Adipose tissue (tissue), 3 donors: Measurements from ENCODE around the gene ITIH5. TPM values are rescaled to one million over a fixed set of nuclear protein-coding genes. Genes with fewer than 3 reads are reported as not detected.

Source experiments
- H3K27ac ChIP-seq: one replicate; pipeline ENCODE4 v1.5.1; 2013; ENCODE audit warnings: low read depth, low read length
- WGBS, 3 donors: extraction: QIAGEN DNeasy Blood & Tissue Kit; methylation state at CpG; one replicate each; pipeline ENCODE4 v1.1.7; 2013; 5-methylcytosine and 5-hydroxymethylcytosine counted together
- polyA plus RNA-seq, 3 donors: library from polyadenylated mRNA; stranded (reverse); fragments of 200-250 nt; gene quantifications; one replicate each; pipeline ENCODE4 v1.2.3, GENCODE V29; 2013
- donor health status: healthy with polysubstance abuse.
- donor health status: Bipolar disorder and iron deficiency.
- donor health status: healthy.

Gene ITIH5
- polyA plus RNA-seq, 3 donors: 7.9 to 82.5 (median 15.9) TPM

DNA sequence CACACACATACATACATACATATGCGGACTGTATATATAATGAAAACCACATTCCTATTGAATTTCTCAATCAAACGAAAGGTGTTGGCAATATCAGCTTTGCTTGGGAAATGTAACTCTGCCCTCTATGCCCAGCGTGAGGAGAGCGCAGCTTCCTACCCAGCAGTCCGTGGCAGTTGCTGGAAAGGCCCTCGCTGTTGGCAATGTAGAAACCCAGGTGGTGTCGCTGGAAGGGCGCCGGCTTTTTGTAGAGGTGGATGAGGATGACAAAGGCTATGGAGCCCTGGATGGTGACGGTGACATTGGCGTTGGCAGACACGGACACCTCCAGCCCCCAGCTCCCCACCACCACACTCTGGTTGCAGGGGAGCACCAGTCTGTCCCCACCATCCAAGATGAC is 100.9 kb downstream of the ITIH5 start:
- no peak overlapping the region for H3K27ac ChIP-seq
- WGBS, 3 donors: 93 to 95% (median 94%) methylated on average over 12 of the region's 12 CpGs

DNA sequence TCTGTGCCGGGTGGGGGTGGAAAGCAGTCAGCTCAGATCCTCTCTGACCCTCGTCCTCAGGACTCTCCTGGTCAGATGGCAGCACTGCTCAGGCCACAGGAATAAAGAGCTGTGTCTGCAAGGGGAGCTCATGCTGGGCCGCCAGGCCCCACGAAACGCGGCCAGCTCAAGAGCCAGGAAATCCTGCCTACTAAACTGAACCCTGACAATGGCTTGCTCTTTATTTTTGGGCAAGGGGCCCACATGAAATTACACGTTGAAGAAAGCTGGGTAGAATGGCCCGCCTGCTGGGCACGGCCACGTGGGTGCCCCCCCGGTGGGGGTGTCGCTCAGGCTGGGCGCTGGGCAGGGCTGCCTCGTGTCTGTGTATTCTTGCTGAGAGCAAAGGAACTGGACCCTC is 103.0 kb downstream of the ITIH5 start:
- 47 to 64% (median 54%) methylated on average over 14 of the region's 14 CpGs for WGBS, 3 donors
- no peak overlapping the region for H3K27ac ChIP-seq

DNA sequence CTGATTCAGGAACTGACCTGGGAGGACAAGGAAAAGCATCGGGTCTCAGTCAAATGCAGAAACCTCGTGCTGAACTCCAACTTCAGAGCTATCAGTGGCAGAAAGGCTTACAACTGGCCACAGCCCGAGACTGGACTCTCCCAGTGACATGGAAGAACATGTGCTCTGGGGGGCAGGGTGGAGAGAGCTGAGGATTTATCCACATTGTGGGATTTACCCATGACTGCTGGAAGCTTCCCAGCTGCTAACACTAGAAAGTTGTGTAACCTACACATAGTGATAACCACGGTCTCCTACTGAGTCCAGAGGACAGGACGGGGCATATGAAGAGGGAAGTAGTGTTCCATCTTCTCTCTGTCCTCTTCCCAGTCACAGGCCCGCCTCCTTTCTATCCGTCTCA is 103.4 kb downstream of the ITIH5 start:
- H3K27ac ChIP-seq: no peak overlapping the region
- 24 to 43% (median 28%) methylated on average over 7 of the region's 7 CpGs for WGBS, 3 donors

DNA sequence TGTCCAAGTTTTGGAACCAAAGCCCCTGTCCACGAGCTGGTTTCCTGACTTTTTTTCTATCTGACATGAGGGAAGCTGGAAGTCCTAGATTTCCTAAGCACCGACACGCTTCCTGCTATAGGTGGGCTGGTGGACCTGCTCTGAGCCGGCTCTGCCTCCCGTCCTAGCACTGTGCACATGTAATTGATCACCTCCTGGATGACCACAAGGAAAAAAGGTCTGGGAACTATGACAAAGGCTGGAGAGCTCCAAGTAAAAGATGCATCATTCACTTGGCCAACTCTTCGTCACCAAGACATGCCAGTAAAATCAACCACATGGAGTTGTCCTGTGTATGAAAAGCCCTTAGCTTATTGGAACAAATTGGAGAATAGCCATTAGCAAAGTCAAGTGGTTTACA is 104.8 kb downstream of the ITIH5 start:
- H3K27ac ChIP-seq: no peak overlapping the region
- 54 to 63% (median 58%) methylated on average over 6 of the region's 6 CpGs for WGBS, 3 donors

DNA sequence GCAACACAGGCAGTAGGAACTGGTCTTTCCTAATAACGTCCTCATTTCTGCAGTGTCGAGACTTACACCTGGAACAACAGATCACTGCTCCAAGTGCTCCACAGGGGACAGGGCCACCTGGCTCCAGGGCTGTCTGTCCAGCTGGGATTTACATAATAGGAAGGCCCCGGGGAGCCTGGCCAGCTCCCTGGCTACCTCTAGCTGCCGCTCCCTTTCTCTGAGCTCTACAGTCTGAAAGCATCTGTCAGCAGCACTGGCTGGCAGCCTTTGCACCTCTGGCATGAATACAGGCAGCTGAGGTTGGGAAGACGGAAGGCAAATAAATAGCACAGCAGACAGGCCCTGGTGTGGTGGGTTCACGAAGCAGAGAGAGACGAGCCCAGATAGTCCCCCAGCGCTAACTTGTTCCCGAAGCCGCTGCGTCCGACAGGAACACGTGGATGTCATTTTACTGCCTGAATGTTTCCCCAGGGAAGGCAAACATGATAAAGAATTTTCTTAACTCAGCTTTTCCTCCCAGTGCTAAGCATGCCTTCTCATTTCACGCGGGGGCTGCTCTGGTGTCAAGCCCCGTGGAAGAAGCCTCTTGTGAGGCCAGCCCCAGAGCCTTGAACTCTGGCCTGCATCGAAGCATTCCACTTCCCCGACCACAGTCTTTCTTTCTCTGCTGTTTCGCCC is 105.4 kb downstream of the ITIH5 start:
- 12 to 36% (median 30%) methylated on average over 19 of the region's 19 CpGs for WGBS, 3 donors
- H3K27ac ChIP-seq: no peak overlapping the region

- no peak overlapping the region for H3K27ac ChIP-seq
- 37 to 51% (median 50%) methylated on average over 4 of the region's 4 CpGs for WGBS, 3 donors
These were observed 106.2 kb downstream of the ITIH5 start for GRCh38 chr10:7560519-7560918.

DNA sequence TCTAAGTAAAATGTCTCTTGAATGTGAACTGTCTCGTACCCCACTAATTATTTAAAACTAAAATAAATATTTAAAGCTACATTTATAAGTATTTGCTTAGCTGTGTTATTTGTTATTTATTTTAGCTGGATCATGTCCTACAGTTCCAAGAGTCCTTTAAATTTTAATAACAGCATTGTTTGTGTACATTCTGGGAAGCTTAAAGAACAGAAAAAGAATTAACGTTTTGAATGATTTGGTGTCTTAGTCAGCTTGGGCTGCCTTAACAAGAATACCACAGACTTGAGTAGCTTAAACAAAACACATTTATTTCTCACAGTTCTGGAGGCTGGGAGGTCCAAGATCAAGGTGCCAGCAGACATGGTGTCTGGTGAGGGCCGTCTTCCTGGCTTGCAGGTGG is 107.4 kb downstream of the ITIH5 start:
- H3K27ac ChIP-seq: no peak overlapping the region
- WGBS, 3 donors: 58 to 88% (median 86%) methylated on average over 3 of the region's 3 CpGs

GRCh38 chr10:7558036-7558435 is 108.7 kb downstream of the ITIH5 start:
- WGBS, 3 donors: 76 to 96% (median 84%) methylated on average over 3 of the region's 3 CpGs
- no peak overlapping the region for H3K27ac ChIP-seq

GRCh38 chr10:7553531-7553930 is 113.2 kb downstream of the ITIH5 start:
- 66 to 86% (median 84%) methylated on average over 10 of the region's 10 CpGs for WGBS, 3 donors
- H3K27ac ChIP-seq: no peak overlapping the region

DNA sequence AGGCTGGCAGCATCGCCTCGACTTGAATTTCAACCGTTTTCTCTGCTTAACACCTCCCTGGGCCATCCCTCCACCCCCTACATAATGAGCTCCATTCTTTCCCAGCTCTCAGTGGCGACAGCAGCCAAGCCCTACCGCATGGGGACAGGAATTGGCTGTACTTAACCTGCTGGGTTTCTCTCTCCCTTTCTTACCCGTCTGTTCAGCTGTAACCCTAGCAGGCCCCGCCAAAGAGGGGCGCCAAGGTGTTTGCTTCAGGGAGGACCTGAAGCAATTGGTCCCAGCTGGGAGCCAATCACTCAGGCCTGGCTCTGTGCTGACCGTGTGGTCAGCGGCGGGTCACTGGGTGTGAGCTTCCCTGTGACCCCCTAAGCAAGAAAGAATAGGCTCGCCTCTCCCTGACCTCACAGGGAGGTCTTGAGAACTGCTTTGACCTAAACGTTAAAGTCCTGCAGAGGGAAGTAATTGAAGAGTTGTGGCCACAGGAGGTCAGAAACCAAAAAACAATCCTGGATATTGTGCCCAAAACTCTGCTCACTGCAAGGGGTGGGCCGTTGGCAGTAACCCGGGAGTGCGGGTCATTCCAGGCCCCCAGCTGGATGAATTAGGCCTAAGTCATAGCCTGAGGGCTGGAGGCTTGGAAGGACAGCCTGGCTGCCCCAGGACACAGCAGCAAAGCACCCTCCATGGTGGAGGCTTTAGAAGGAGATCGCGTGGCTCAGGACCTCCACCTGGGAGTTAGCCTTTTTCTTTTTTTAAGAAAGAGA is 114.6 kb downstream of the ITIH5 start:
- no peak overlapping the region for H3K27ac ChIP-seq

DNA sequence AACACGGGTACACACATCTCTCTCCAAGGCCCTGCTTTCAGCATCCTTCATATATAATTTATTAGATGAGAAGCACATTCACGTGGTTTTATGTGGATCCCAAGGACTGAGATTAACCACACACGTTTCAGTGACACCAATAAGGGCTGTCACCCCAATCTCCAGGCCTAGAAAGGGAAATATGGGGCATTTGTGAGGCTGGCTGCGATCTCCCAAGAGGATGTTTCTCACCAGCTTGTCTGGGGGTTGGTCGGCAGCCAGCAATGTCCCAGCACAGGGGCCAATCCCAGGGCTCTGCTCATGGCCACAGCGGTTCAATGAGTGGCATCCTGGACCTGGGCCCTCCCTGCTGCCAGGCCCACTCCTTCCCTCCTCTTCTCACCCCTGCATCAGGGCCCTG is 115.5 kb downstream of the ITIH5 start:
- 79 to 91% (median 81%) methylated on average over 6 of the region's 6 CpGs for WGBS, 3 donors
- H3K27ac ChIP-seq: no peak overlapping the region

More for the DNA sequence above, 114.6 kb downstream of the ITIH5 start:
- WGBS, 3 donors: 65 to 78% (median 66%) methylated on average over 18 of the region's 18 CpGs

DNA sequence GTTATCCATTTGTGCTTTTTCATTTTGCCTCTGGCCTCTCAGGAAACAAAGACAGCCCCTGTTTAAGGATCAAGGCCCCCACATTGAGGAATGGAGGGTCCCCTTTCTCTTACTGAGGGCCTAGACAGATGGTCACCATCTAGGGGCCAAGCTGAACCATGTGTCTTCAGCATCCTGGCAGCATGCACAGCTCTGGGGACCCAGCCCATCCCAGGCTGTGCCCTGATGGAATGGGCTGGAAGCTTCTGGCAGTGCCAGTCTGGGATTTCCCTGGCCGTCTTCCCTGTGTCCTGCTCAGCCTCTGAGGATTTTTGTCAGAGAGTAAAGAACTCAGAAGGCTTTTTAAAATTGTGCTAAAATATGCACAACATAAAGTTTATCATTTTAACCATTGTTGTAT is 116.8 kb downstream of the ITIH5 start:
- WGBS, 3 donors: 70 to 74% (median 73%) methylated on average over 1 of the region's 1 CpG
- H3K27ac ChIP-seq: no peak overlapping the region

DNA sequence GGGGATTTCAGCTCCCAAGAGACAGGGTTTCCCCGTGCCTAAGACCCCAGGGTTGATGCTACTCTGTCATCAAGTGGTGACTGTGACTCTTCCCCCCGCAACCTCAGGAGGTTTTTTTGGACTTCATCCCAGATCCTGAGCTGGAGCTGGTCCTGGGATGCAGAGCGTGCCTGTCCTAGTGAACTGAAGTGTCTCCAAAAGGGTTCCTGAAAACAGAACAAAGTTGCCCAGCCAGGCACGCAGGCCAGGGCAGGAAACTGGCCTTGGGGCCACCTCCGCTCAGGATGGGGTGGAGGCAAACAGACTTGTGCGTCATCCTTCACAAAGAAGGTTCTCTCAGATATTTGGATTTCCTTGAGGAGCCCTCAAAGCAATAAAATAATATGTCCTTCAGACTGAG is 118.9 kb downstream of the ITIH5 start:
- 41 to 77% (median 56%) methylated on average over 6 of the region's 6 CpGs for WGBS, 3 donors
- H3K27ac ChIP-seq: no peak overlapping the region

DNA sequence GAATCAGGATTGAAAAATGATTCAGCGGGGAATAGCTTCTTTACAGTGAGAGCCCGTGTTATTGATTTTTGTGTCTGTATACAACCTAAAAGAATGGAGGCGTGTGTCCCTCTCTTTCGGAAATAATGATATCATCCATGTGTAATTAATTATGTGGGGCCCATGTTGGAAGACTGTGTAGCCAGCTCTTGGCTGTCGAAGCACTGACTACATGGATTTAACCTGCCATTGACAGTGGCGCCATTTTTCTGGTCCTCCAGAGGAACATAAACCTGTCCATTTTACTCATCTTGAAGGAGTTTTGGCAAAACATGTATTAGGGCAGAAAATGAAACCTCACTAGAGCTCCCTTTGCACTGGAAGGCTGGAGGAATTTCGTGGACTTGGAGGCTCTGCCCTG is 119.6 kb downstream of the ITIH5 start:
- 55 to 73% (median 66%) methylated on average over 7 of the region's 7 CpGs for WGBS, 3 donors

GRCh38 chr10:7546385-7546967 is 120.3 kb downstream of the ITIH5 start:
- 80 to 87% (median 83%) methylated on average over 10 of the region's 10 CpGs for WGBS, 3 donors
- H3K27ac ChIP-seq: no peak overlapping the region

More for the DNA sequence above, 119.6 kb downstream of the ITIH5 start:
- H3K27ac ChIP-seq: no peak overlapping the region

GRCh38 chr10:7545792-7546191 is 121.0 kb downstream of the ITIH5 start:
- H3K27ac ChIP-seq: no peak overlapping the region
- 64 to 80% (median 67%) methylated on average over 4 of the region's 4 CpGs for WGBS, 3 donors

DNA sequence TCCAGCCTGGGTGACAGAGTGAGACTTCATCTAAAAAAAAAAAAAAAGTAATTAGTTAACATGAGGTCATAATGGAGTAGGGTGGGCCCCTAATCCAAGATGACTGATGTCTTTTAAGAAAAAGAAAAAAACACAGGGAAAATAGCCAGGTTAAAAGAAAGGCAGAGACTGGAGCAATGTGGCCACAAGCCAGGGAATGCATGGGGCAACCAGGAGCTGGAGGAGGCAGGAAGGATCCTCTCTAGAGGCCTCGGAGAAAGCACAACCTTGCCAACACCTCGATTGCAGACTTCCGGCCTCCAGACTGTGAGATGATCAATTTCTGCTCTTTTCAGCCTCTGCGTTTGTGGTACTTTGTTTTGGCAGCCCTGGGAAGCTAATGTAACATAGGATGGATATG is 121.5 kb downstream of the ITIH5 start:
- 54 to 58% (median 56%) methylated on average over 4 of the region's 4 CpGs for whole genome bisulfite sequencing, 3 donors
- H3K27ac ChIP-seq: no peak overlapping the region

- H3K27ac ChIP-seq: no peak overlapping the region
- WGBS, 3 donors: 84 to 87% (median 85%) methylated on average over 6 of the region's 6 CpGs
These were observed 122.6 kb downstream of the ITIH5 start for GRCh38 chr10:7544203-7544602.

DNA sequence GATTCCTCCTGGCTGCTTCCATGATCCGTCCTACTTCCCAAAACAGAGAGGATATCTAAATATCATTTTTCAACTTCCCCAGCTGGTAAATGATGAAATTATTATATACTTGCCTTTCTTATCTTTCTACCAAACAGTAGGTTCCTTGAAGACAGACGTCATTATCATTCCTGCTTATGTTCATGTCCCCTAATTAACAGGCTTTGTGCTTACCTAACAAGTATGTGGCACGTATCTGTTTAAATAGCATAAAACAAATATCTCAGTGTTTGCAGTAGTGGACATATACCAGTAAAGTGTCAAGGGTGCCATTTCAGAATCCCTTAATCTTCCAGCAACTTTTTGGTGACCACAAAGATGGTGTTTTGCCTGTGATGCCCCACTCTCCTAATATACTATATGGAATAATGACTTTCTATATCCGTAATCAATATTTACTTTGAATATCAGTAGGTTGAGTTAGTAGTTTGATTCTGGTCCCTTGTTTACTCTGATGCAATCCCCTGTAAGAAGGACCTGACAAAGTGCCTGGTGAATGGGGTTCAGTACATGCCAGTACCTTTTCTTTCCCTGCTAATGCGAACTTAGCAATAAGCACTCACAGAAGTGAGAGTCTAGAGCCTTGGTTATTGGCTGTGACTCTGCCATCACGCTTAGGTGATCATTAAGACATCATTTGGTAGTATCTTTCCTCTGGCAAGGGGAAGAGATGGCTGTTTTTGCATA is 124.4 kb downstream of the ITIH5 start:
- H3K27ac ChIP-seq: no peak overlapping the region
- WGBS, 3 donors: 51 to 79% (median 72%) methylated on average over 6 of the region's 6 CpGs
